K562 (cell line): Measurements from ENCODE around the gene ARHGEF38. TPM values are rescaled to one million over a fixed set of nuclear protein-coding genes. Genes with fewer than 3 reads are reported as not detected.
"Not testable (repeated sequence)": the region's sequence is repeated elsewhere in the genome, so short reads cannot be mapped to it uniquely, and the experiment has no call there.

Experiments used
- ATAC-seq: fragments of 200-7000 bp; cut with Tn5 transposase; 3 replicates; pipeline ENCODE4 v1.9.1; 2020; ENCODE audit warnings: moderate library complexity
- BruUV-seq: library from RNA; stranded (reverse); fragments of 400-500 nt; replicated peaks from 2 replicates; lab custom pipeline; 2021; lab: Mats Ljungman, UMichigan
- CTCF ChIA-PET: fragments of 300-600 bp; formaldehyde crosslinking; extraction: SDS; loops from one replicate; lab custom pipeline; 2021; ENCODE audit warnings: low intra/inter-chr PET ratio; lab: Yijun Ruan, JAX
- POLR2A ChIA-PET: fragments of 300-600, 350-650 bp; sonication (Branson Sonifier 250); formaldehyde crosslinking; extraction: SDS; loops from one replicate; lab custom pipeline; 2021; ENCODE audit warnings: antibody characterized with exemption, inconsistent platforms; lab: Yijun Ruan, JAX
- DNase-seq, 4 experiments: peaks; one replicate each; pipeline versions ENCODE4 v3.0.0 to v3.0.0-alpha.2; 2011 to 2018; ENCODE audit warnings: low spot score in 3 of 4, mixed read lengths in 3 of 4; ENCODE audit errors: extremely low read depth in 1 of 4
- FAIRE-seq: peaks from 2 replicates; lab custom pipeline; 2011; peaks lifted over from hg19 to GRCh38; lab: Jason Lieb, UNC
- H2AFZ ChIP-seq: 2 replicates; pipeline ENCODE4 v1.6.0; 2011; ENCODE audit warnings: low read depth, low read length, control low read depth, inconsistent platforms
- H3K27ac ChIP-seq: fragments of 200-600 bp; 3 replicates; pipeline ENCODE4 v1.8.0; 2011; ENCODE audit warnings: low read depth, mild to moderate bottlenecking, control low read depth, inconsistent platforms, low read length, moderate library complexity, mixed read lengths; ENCODE audit errors: extremely low read depth
- H3K27me3 ChIP-seq, 2 experiments: fragments of 300-600 bp in 1 of 2; 2 replicates in 1 of 2; 3 replicates in 1 of 2; pipeline versions ENCODE4 v1.6.0 to v1.8.0; 2011; ENCODE audit warnings: inconsistent platforms in 2 of 2, low read length in 2 of 2, mild to moderate bottlenecking in 1 of 2, mixed read lengths in 1 of 2, moderate library complexity in 1 of 2; ENCODE audit not compliant: control insufficient read depth in 2 of 2, insufficient read depth in 2 of 2
- H3K36me3 ChIP-seq: fragments of 300-600 bp; 3 replicates; pipeline ENCODE4 v1.8.0; 2011; ENCODE audit warnings: mild to moderate bottlenecking, low read length, inconsistent platforms; ENCODE audit not compliant: control insufficient read depth, insufficient read depth
- H3K4me1 ChIP-seq, 2 experiments: fragments of 200-600 bp in 1 of 2; replicated peaks in 1 of 2; 2 replicates in 1 of 2; 3 replicates in 1 of 2; pipeline versions ENCODE4 v1.5.1 to v1.8.0; 2011; ENCODE audit warnings: inconsistent platforms in 2 of 2, low read length in 2 of 2, mild to moderate bottlenecking in 1 of 2, mixed read lengths in 1 of 2, moderate library complexity in 1 of 2; ENCODE audit not compliant: control insufficient read depth in 2 of 2, insufficient read depth in 2 of 2
- H3K4me2 ChIP-seq: 2 replicates; pipeline ENCODE4 v1.6.1; 2011; ENCODE audit warnings: low read length, control low read depth, inconsistent platforms, mixed read lengths; ENCODE audit not compliant: insufficient read depth
- H3K4me3 ChIP-seq: fragments of 200-600 bp; sonication (generic), shearing (Covaris generic); 2 replicates; pipeline ENCODE4 v1.5.1; 2016; ENCODE audit warnings: control low read depth, inconsistent platforms
- H3K79me2 ChIP-seq: fragments of 200-600 bp; 3 replicates; pipeline ENCODE4 v1.8.0; 2011; ENCODE audit warnings: low read length, inconsistent platforms; ENCODE audit not compliant: control insufficient read depth, insufficient read depth
- H3K9ac ChIP-seq, 2 experiments: 2 replicates each; pipeline versions ENCODE4 v1.6.0 to v1.6.1; 2011; ENCODE audit warnings: low read depth in 2 of 2, low read length in 2 of 2, control low read depth in 1 of 2, inconsistent platforms in 1 of 2, mild to moderate bottlenecking in 1 of 2, mixed read lengths in 1 of 2; ENCODE audit not compliant: insufficient read depth in 1 of 2
- H3K9me1 ChIP-seq: one replicate; pipeline ENCODE4 v1.6.0; 2011; ENCODE audit warnings: inconsistent platforms, mild to moderate bottlenecking, low read length, moderate library complexity; ENCODE audit not compliant: control insufficient read depth, insufficient read depth
- H3K9me3 ChIP-seq: replicated peaks from 2 replicates; pipeline ENCODE4 v1.5.1; 2011; ENCODE audit warnings: low read depth, low read length, inconsistent platforms; ENCODE audit not compliant: control insufficient read depth, insufficient read depth
- H4K20me1 ChIP-seq: replicated peaks from 2 replicates; pipeline ENCODE4 v1.6.1; 2011; ENCODE audit warnings: low read length, inconsistent platforms, mixed read lengths; ENCODE audit not compliant: control insufficient read depth, insufficient read depth
- CREB1 ChIP-seq, 2 experiments: sonication (generic) in 1 of 2; formaldehyde crosslinking in 1 of 2; IDR thresholded peaks; 2 replicates each; pipeline versions ENCODE4 v1.6.1 to v1.8.0; 2012 to 2022; ENCODE audit warnings: inconsistent platforms in 1 of 2, mild to moderate bottlenecking in 1 of 2, missing genetic modification reagents in 1 of 2, moderate library complexity in 1 of 2
- EWSR1 ChIP-seq: fragments of 450-650 bp; IDR thresholded peaks from 2 replicates; pipeline ENCODE4 v1.6.1; 2018; ENCODE audit warnings: borderline replicate concordance, mild to moderate bottlenecking, low read depth, moderate library complexity; ENCODE audit not compliant: partially characterized antibody
- HSF4 ChIP-seq: fragments of 250-450 bp; sonication (Bioruptor Pico); IDR thresholded peaks from 2 replicates; pipeline ENCODE4 v2.1.2; 2022; ENCODE audit warnings: mild to moderate bottlenecking, moderate library complexity, borderline replicate concordance
- MNT ChIP-seq, 2 experiments: fragments of 450-650 bp; conservative IDR thresholded peaks; 2 replicates each; pipeline ENCODE4 v1.6.1; 2017; ENCODE audit warnings: mild to moderate bottlenecking in 2 of 2, moderate library complexity in 2 of 2
- PRPF4 ChIP-seq: fragments of 200-400 bp; formaldehyde crosslinking; IDR thresholded peaks from one replicate; pipeline ENCODE4 v1.6.1; 2017; ENCODE audit warnings: low read length, low read depth, mild to moderate bottlenecking; ENCODE audit not compliant: insufficient read depth, poor library complexity, severe bottlenecking
- SIRT6 ChIP-seq: IDR thresholded peaks from one replicate; pipeline ENCODE4 v1.6.1; 2012; ENCODE audit warnings: low read depth, mild to moderate bottlenecking, control low read depth, inconsistent platforms, low read length, moderate library complexity
- SNIP1 ChIP-seq: fragments of 450-650 bp; IDR thresholded peaks from 2 replicates; pipeline ENCODE4 v1.7.1; 2017; ENCODE audit warnings: low read depth, mild to moderate bottlenecking
- TAL1 ChIP-seq: fragments of 450-650 bp; IDR thresholded peaks from 2 replicates; pipeline ENCODE4 v1.6.1; 2016; ENCODE audit warnings: mild to moderate bottlenecking
- VEZF1 ChIP-seq: fragments of 200-800 bp; sonication (Bioruptor generic); IDR thresholded peaks from 2 replicates; pipeline ENCODE4 v1.6.1; 2017; ENCODE audit warnings: missing genetic modification characterization, missing compliant biosample characterization
- ZNF146 ChIP-seq: IDR thresholded peaks from one replicate; pipeline ENCODE4 v1.6.1; 2018; ENCODE audit warnings: missing compliant biosample characterization; ENCODE audit not compliant: unreplicated experiment
- WGBS: fragments of 100-300 bp; shearing (Covaris generic); methylation state at CpG from one replicate; pipeline ENCODE4 v1.1.6; 2016; ENCODE audit warnings: low coverage, mixed read lengths; ENCODE audit not compliant: insufficient coverage; ENCODE audit errors: missing lambda C conversion rate; 5-methylcytosine and 5-hydroxymethylcytosine counted together
- in situ Hi-C: fragments of 300-500 bp; cut with MboI; formaldehyde crosslinking; loops from 4 replicates; pipeline ENCODE4 v1.15.0; 2018; ENCODE audit warnings: inconsistent platforms, mixed read lengths
- intact Hi-C: fragments of 100-400 bp; cut with micrococcal nuclease; formaldehyde crosslinking; loops from 2 replicates; pipeline ENCODE4 v1.14.2; 2022
- polyA plus RNA-seq, 8 experiments: library from polyadenylated mRNA; depleted of rRNA in 4 of 8; stranded (reverse) in 5 of 8; unstranded in 3 of 8; fragments of >200 nt; fragmentation: Nextera tagmentation in 2 of 8; fragmentation: Illumina TruSeq in 1 of 8; extraction: Ambion mirVana in 2 of 8; extraction: Trizol in 1 of 8; gene quantifications; 2 replicates each; pipeline versions ENCODE4 v1.2.1 to v1.2.3, GENCODE V29; 2011 to 2014; ENCODE audit warnings: inconsistent platforms in 1 of 8, missing spikeins in 1 of 8
- total RNA-seq, 7 experiments: library from RNA; depleted of rRNA in 6 of 7; stranded (reverse); fragments of >200 nt in 6 of 7; fragmentation: Illumina TruSeq in 2 of 7; extraction: Trizol in 2 of 7; gene quantifications; 2 replicates each; pipeline versions ENCODE4 v1.2.1 to v1.2.3, GENCODE V29; 2011 to 2021; ENCODE audit warnings: low replicate concordance in 1 of 7
- TF ChIP-seq, protein P1 (sequence below): fragments of 250-450 bp; sonication (Bioruptor Pico); IDR thresholded peaks from 2 replicates; pipeline ENCODE4 v1.6.1; 2021; ENCODE audit warnings: mild to moderate bottlenecking

ARHGEF38 gene
- total and polyA plus RNA-seq, 9 of the 15 experiments (the other 6 are each of a cell fraction or from before 2014, with no cell fraction given), result 0.17 TPM; not detected in 8

- ATAC-seq, result not testable (repeated sequence)
- TF ChIP-seq ZNF146 (CRISPR knock-in tag), result peak; percentile 35
- TF ChIP-seq, all 486 proteins: peak for 1; not testable (repeated sequence) for 485
- H4K20me1 ChIP-seq, FAIRE-seq, H3K9ac ChIP-seq, intact Hi-C loops, in situ Hi-C loops, DNase-seq, H3K4me1 ChIP-seq, H2AFZ ChIP-seq, BruUV-seq, H3K36me3 ChIP-seq, POLR2A ChIA-PET, H3K27me3 ChIP-seq, H3K4me3 ChIP-seq, H3K27ac ChIP-seq, CTCF ChIA-PET, H3K9me3 ChIP-seq, H3K79me2 ChIP-seq, H3K9me1 ChIP-seq, H3K4me2 ChIP-seq: not testable (repeated sequence)
- 5% methylated on average over 5 of the region's 5 CpGs for WGBS
Observed at GRCh38 chr4:105609819-105610218, 57.4 kb downstream of the ARHGEF38 start.

DNA sequence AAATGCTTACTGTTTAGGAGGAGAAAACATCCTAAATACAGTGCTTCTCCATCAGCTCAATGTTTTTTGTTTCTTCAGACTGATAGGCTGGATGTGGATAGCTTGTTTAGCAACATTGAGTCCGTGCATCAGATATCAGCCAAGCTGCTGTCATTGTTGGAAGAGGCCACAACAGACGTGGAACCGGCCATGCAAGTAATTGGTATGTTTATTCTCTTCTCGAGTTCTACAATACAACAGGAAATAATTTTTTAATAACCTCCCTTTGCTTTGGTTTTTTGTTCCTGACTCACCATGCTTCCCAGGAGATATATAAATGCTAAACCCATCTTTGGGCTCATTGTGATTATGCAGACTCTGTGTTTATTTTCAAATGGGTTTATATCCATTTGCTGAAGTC, 60.9 kb downstream of the ARHGEF38 start:
- ChIA-PET CTCF (no interaction called here), POLR2A (interaction anchor here (0.7 kb wide), 1 partner anchor 8 kb away, joined by 3 read pairs; no protein-coding TSS in a partner anchor)
- BruUV-seq, result no TSS peak
- Histone ChIP-seq H3K27me3 (no peaks in the 10 kb centered on the region), H3K36me3 (no peaks in the 10 kb centered on the region), H3K27ac (no peak overlapping the region), H2AFZ (no peak overlapping the region), H3K9ac (no peak overlapping the region), H3K4me1 (no peaks in the 10 kb centered on the region), H3K4me2 (no peak overlapping the region), H3K4me3 (no peak overlapping the region), H3K9me3 (no peaks in the 10 kb centered on the region), H3K79me2 (no peaks in the 10 kb centered on the region), H3K9me1 (no peaks in the 10 kb centered on the region), H4K20me1 (no peaks in the 10 kb centered on the region)
- FAIRE-seq, result no peak
- DNase-seq, result no peak
- ATAC-seq, result no peak
- in situ Hi-C loops, result no loop called here
- 0% methylated on average over 4 of the region's 4 CpGs for WGBS
- intact Hi-C loops, result no loop called here
- no peak for TF ChIP-seq CREB1 (IDR thresholded peaks at IDR 0.05)
- TF ChIP-seq CREB1 (CRISPR knock-in tag; IDR thresholded peaks at IDR 0.05), result no peak
- TF ChIP-seq, protein P1, sequence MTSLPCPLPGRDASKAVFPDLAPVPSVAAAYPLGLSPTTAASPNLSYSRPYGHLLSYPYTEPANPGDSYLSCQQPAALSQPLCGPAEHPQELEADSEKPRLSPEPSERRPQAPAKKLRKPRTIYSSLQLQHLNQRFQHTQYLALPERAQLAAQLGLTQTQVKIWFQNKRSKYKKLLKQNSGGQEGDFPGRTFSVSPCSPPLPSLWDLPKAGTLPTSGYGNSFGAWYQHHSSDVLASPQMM, result no peak
- no peak for TF ChIP-seq HSF4 (CRISPR knock-in tag)
- no peak for TF ChIP-seq EWSR1
- no peak for TF ChIP-seq PRPF4
- no peak for TF ChIP-seq SIRT6
- TF ChIP-seq TAL1, result no peak
- no peak for TF ChIP-seq VEZF1
- no peak for TF ChIP-seq SNIP1
- TF ChIP-seq MNT (conservative IDR thresholded peaks at IDR 0.05), result no peak
